Measurements from ENCODE around the gene CCDC85A. TPM values are rescaled to one million over a fixed set of nuclear protein-coding genes. Genes with fewer than 3 reads are reported as not detected.

The CCDC85A gene
- polyA plus RNA-seq, 1 of the 3 experiments (the other 2 are of a cell fraction) = 48.7 TPM

GRCh38 chr2:56313500-56313921 lies 129.7 kb downstream of the CCDC85A start:
- H3K4me2 ChIP-seq = no peak overlapping the region
- no peaks in the 10 kb centered on the region for H3K27me3 ChIP-seq (ENCODE audit: insufficient read depth)
- H3K36me3 ChIP-seq (replicated peaks in 1 of 2; ENCODE audit: control insufficient read depth in 1 of 2, insufficient read depth in 2 of 2, low read length in 1 of 2) = peaks cover 0 to 20% of the 10 kb centered on the region in 2 experiments
- no peak overlapping the region for H3K4me3 ChIP-seq (ENCODE audit: low read depth in 2 of 2, low read length in 1 of 2)
- no peaks in the 10 kb centered on the region for H3K9me2 ChIP-seq
- peak overlapping the region in 1 of 2 experiments; percentile 7; a peak in 1 of 4 replicates for H3K27ac ChIP-seq (ENCODE audit: low read depth in 2 of 2, low read length in 1 of 2)
- DNase-seq = no peak
- H2AFZ ChIP-seq (ENCODE audit: low read depth) = no peak overlapping the region
- peaks cover 0 to 10% of the 10 kb centered on the region in 2 experiments; a peak in 2 of 4 replicates for H3K4me1 ChIP-seq (ENCODE audit: control insufficient read depth in 1 of 2, insufficient read depth in 2 of 2, low read depth in 1 of 2, low read length in 1 of 2)
- CTCF ChIA-PET = no interaction called here
- H3F3A ChIP-seq (replicated peaks; ENCODE audit: insufficient read depth) = peaks cover 16% of the 10 kb centered on the region
- POLR2A ChIA-PET = no interaction called here
- WGBS (ENCODE audit: low lambda C conversion rate) = 12% methylated on average over 1 of the region's 1 CpG
- peaks cover 82% of the 10 kb centered on the region for H4K20me1 ChIP-seq (ENCODE audit: insufficient read depth)
- TF ChIP-seq FOXJ3 (CRISPR knock-in tag; IDR thresholded peaks at IDR 0.05) (no peak), FOXM1 (IDR thresholded peaks at IDR 0.05; ENCODE audit: low read depth) (no peak), RCOR1 (IDR thresholded peaks at IDR 0.05; ENCODE audit: low read length) (no peak), GABPA (IDR thresholded peaks at IDR 0.05; ENCODE audit: low read depth) (no peak), CTCF (IDR thresholded peaks at IDR 0.05) (no peak), EP300 (IDR thresholded peaks at IDR 0.05; ENCODE audit: borderline replicate concordance in 1 of 2, low read depth in 1 of 2, low read length in 1 of 2) (no peak), USF1 (IDR thresholded peaks at IDR 0.05; ENCODE audit: borderline replicate concordance, low read depth) (no peak), SMC3 (IDR thresholded peaks at IDR 0.05; ENCODE audit: low read depth, low read length) (no peak), FOSL2 (IDR thresholded peaks at IDR 0.05; ENCODE audit: borderline replicate concordance, low read depth) (no peak), RFX5 (IDR thresholded peaks at IDR 0.05; ENCODE audit: low read length) (no peak), REST (IDR thresholded peaks at IDR 0.05; ENCODE audit: low read depth, low read length) (no peak), JUND (IDR thresholded peaks at IDR 0.05) (no peak), EZH2phosphoT487 (IDR thresholded peaks at IDR 0.05; ENCODE audit: borderline replicate concordance, low read depth) (no peak), TAF1 (IDR thresholded peaks at IDR 0.05; ENCODE audit: borderline replicate concordance, low read depth, low read length) (no peak), MXI1 (IDR thresholded peaks at IDR 0.05; ENCODE audit: low read depth, low read length) (no peak), POLR2AphosphoS5 (IDR thresholded peaks at IDR 0.05; ENCODE audit: low read depth, low read length) (no peak), NRF1 (IDR thresholded peaks at IDR 0.05; ENCODE audit: low read depth, low read length) (no peak)
- no peak overlapping the region for H3K9ac ChIP-seq
- H3K9me3 ChIP-seq = no peaks in the 10 kb centered on the region
- H3K79me2 ChIP-seq (ENCODE audit: insufficient read depth) = peaks cover 100% of the 10 kb centered on the region

Measured in SK-N-SH (cell line).